Measurements from ENCODE around the gene PTF1A. TPM values are rescaled to one million over a fixed set of nuclear protein-coding genes. Genes with fewer than 3 reads are reported as not detected.

The PTF1A gene
- total and polyA plus RNA-seq, 2 of the 4 experiments (the other 2 are of a cell fraction) = not detected

- Histone ChIP-seq H3K9me3 (ENCODE audit: control insufficient read depth, insufficient read depth, low read length) (peaks cover 4% of the 10 kb centered on the region; the same call in 1 of the 2 replicates), H4K8ac (ENCODE audit: low read depth in 2 of 2, low read length in 2 of 2) (no peak overlapping the region), H2AK9ac (replicated peaks; ENCODE audit: low read depth, low read length, poor library complexity) (no peak overlapping the region), H3K18ac (ENCODE audit: low read depth, low read length) (no peak overlapping the region), H2BK15ac (ENCODE audit: low read depth, low read length) (no peak overlapping the region), H4K5ac (ENCODE audit: low read depth, low read length) (no peak overlapping the region), H3K14ac (replicated peaks; ENCODE audit: low read depth, low read length) (no peak overlapping the region), H3K9me1 (ENCODE audit: insufficient read depth, low read length) (no peaks in the 10 kb centered on the region), H3K9ac (ENCODE audit: low read depth, low read length) (no peak overlapping the region), H3K4me2 (ENCODE audit: low read depth, low read length) (no peak overlapping the region), H3K23ac (ENCODE audit: low read depth, low read length) (no peak overlapping the region), H3K79me1 (ENCODE audit: low read depth in 1 of 2, low read length in 2 of 2) (no peaks in the 10 kb centered on the region), H4K20me1 (ENCODE audit: insufficient read depth, low read length) (no peaks in the 10 kb centered on the region), H3K56ac (ENCODE audit: extremely low read depth, insufficient read depth, low read length) (no peak overlapping the region), H3K4me1 (ENCODE audit: control insufficient read depth, insufficient read depth, low read length) (no peaks in the 10 kb centered on the region), H2BK120ac (ENCODE audit: low read depth, low read length) (no peak overlapping the region), H3K4me3 (ENCODE audit: insufficient read depth, low read depth, low read length) (no peak overlapping the region), H2BK20ac (ENCODE audit: low read depth, low read length) (no peak overlapping the region), H2BK5ac (ENCODE audit: low read depth, low read length, poor library complexity, severe bottlenecking) (no peak overlapping the region), H2AK5ac (ENCODE audit: low read depth, low read length) (no peak overlapping the region), H3K36me3 (ENCODE audit: control insufficient read depth, insufficient read depth, low read length) (no peaks in the 10 kb centered on the region), H3K27me3 (ENCODE audit: control insufficient read depth, insufficient read depth, low read length) (peaks cover 72% of the 10 kb centered on the region), H2AFZ (replicated peaks; ENCODE audit: low read length, poor library complexity) (no peak overlapping the region), H3K27ac (ENCODE audit: insufficient read depth, low read length) (no peak overlapping the region), H4K91ac (ENCODE audit: insufficient read depth, low read depth, low read length) (no peak overlapping the region), H3K4ac (ENCODE audit: low read depth, low read length) (no peak overlapping the region)
- in situ Hi-C loops (cut with MboI; ENCODE audit: low sequenced_read_pairs) (no loop called here), intact Hi-C loops (cut with micrococcal nuclease) (no loop called here), dilution Hi-C loops (cut with HindIII; ENCODE audit: low sequenced_read_pairs, unreplicated experiment) (no loop called here)
- ChIA-PET POLR2A (ENCODE audit: unreplicated experiment) (no interaction called here), CTCF (no interaction called here)
- DNase-seq = no peak
- WGBS, 2 experiments (ENCODE audit: extremely low coverage in 2 of 2, insufficient read length in 1 of 2) = 5% methylated on average over 4 of the region's 13 CpGs; no CpG with 5 or more reads in 1 of the 2 experiments
- ATAC-seq (ENCODE audit: low read depth) = no peak
- TF ChIP-seq NFE2L2 (IDR thresholded peaks at IDR 0.05; ENCODE audit: low read depth, low read length) (no peak), MAFK (IDR thresholded peaks at IDR 0.05; ENCODE audit: low read depth, low read length) (no peak), MXI1 (IDR thresholded peaks at IDR 0.05; ENCODE audit: borderline replicate concordance, low read depth, low read length) (no peak), USF2 (IDR thresholded peaks at IDR 0.05; ENCODE audit: low read depth, low read length) (no peak), MAZ (IDR thresholded peaks at IDR 0.05; ENCODE audit: borderline replicate concordance, low read depth, low read length) (no peak), SMC3 (IDR thresholded peaks at IDR 0.05; ENCODE audit: low read depth, low read length) (no peak), ELK1 (IDR thresholded peaks at IDR 0.05; ENCODE audit: borderline replicate concordance, low read depth, low read length) (no peak), FOS (IDR thresholded peaks at IDR 0.05; ENCODE audit: low read depth, low read length) (no peak), CHD1 (IDR thresholded peaks at IDR 0.05; ENCODE audit: low read depth, low read length) (no peak), BHLHE40 (IDR thresholded peaks at IDR 0.05; ENCODE audit: low read depth, low read length) (no peak), RFX5 (IDR thresholded peaks at IDR 0.05; ENCODE audit: low read depth, low read length) (no peak), CTCF (conservative IDR thresholded peaks at IDR 0.05; ENCODE audit: low read depth, low read length) (no peak), POLR2A (IDR thresholded peaks at IDR 0.05; ENCODE audit: low read depth, low read length) (no peak), RAD21 (IDR thresholded peaks at IDR 0.05; ENCODE audit: low read length) (no peak), RCOR1 (IDR thresholded peaks at IDR 0.05; ENCODE audit: insufficient replicate concordance, low read length) (no peak), CEBPB (IDR thresholded peaks at IDR 0.05; ENCODE audit: low read depth, low read length) (no peak)
- no TSS peak for BruUV-seq (replicated peaks)
These were observed 3.9 kb downstream of the PTF1A start for GRCh38 chr10:23195846-23196600.

Data from IMR-90 (cell line).